CD4-positive, alpha-beta T cell treated with Interleukin-17A for 4 hours (primary cell): ENCODE results near the gene PAPOLG.
"Not testable (repeated sequence)": the region's sequence is repeated elsewhere in the genome, so short reads cannot be mapped to it uniquely, and the experiment has no call there.

ENCODE experiments used
- DNase-seq: peaks from one replicate; pipeline ENCODE4 v3.0.0-alpha.2; 2020; ENCODE audit warnings: mixed read lengths

Gene PAPOLG

DNA sequence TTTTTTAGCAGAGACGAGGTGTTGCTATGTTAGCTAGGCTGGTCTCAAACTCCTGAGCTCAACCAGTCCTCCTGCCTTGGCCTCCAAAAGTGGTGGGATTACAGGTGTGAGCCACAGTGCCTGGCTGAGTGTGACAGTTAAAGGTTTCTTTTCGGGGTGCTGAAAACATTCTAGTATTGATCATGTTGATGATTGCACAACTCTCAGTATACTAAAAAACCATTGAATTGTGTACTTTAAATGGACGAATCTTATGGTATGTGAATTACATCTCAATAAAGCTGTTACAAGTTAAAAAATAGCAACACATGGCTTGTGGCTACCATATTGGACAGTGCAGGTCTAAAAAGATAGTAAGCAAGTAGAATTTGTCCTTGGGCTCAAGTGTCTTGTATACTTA, 22.3 kb downstream of the PAPOLG start:
- DNase-seq, result no peak

DNA sequence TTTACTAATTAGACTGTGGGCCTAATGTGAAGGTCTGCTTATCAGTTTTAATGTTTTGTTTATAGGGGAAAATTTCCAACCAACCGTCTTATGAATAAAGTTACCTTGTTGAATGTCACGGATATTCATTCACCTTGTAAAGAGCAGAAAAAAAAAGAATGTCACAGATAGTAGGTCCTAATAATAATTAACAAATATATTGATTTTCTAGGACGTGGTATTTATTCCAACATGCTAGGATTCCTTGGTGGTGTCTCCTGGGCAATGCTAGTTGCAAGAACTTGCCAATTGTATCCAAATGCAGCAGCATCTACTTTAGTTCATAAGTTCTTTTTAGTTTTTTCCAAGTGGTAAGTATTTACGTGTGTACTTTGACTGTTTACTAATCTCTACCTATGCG, 23.4 kb downstream of the PAPOLG start:
- DNase-seq, result no peak

DNA sequence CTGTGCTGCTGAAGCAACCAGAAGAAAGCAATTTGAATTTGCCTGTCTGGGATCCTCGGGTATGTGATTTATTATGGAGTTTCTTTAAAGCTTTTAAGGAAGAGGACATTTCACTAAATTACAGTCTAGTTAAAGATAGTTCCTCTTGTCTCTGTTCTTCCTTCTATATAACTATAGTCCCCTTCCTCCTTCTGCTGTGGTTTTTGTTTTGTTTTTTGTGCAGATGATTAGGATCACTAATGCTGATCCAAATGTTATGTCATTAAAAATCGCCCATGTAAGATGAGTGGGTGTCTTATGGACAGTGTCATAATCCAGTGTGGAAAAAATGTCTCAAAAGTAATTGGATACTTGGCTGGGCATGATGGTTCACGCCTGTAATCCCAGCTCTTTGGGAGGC, 24.7 kb downstream of the PAPOLG start:
- no peak for DNase-seq

DNA sequence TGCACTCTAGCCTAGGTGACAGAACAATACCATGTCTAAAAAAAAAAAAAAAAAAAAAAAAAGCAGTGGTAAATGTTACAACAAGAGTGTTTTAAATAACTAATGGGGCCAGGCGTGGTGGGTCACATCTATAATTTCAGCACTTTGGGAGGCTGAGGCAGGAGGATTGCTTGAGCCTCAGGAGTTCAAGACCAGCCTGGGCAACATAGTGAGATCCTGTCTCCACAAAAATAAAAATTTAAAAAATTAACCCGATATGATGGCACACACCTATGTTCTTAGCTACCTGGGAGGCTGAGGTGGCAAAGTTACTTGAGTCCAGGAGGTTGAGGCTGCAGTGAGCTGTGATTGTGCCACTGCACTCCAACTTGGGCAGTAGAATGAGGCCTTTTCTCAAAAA, 37.1 kb downstream of the PAPOLG start:
- no peak for DNase-seq

DNA sequence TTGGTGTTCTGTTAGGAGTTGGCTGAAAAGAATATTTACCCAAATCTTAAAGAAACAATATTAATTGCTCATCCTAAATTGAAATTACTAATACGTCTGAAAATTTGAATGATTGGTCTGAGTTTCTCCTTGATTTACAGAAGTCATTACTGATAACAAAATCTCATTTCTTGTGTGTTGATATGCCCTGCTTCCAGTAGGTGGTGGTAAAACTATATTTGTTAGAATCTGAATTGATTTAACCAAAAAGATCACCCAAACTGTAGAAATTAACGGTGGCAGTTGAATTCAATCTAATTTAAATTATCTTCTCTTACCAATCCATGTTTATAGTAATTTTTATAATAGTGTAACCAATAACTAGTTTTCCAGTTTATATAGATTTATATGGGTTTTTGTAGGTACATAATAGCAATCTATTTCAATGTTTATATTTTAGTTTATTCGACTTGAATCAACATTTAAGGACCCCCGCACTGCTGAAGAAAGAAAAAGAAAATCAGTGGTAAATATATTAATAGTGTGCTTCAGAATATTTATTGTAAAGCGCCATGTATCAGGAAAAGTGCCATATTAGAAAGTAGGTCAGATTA, 38.3 kb downstream of the PAPOLG start:
- no peak for DNase-seq

DNA sequence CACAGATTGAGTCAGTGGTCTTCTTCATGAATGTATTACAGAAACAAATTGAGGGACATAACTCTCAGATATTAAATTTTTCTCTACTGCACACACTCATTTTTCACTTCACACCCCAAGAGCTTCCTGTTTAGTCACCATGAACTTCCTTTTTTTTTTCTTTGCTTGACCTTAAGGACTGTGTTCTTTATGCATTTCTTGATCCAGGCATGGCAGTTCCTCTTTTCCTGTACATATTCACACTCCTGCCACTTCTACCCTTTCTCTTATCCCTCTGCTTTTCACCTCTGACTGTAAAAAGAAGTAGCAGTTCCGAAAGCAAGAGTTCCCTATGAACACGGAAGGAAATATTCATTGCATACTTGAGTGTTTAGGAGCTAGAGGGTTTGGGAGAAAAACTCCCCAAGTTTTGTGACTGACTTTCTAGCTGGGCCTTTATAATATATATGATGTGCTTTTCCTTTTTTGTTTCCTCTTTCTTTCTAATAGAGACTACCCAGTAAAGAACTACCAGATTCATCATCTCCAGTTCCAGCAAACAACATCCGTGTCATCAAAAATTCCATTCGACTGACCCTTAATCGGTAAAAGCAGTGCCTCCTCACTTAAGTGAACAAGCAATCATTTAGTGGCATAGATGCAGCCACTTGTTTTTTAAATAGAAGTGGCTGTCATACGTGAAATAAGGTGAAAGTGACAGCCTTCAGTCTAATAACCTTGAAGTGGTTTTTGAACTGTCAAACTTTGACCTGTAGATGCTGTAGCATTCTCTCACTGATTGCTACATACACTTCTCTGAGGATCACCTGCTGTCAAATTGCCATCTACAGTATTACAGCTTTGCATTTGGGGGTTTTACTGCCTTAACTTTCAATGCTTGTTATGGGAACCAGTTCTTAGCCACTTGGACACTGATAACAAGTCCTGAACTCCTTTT, 40.8 kb downstream of the PAPOLG start:
- DNase-seq, result no peak

DNA sequence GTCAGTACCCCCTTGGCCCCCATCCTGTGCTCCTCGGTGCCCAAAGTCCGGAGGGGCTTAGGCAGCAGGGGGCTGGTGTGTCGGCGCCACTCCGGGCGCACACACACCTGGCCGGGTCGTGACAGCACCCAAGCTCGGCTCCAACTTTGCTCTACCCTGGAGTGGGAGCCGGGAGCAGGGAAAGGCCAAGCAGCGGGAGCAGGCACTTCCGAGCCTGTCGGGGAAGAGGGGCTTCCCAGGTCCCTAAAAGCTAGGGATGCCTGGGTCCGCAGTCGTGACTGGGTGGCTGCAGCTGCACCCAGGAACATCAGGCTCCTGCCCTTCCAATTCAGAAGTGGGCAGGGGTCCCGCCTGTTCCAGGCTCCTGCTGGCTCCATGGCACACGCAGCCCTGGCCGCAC, 48.4 kb downstream of the PAPOLG start:
- DNase-seq, result no peak

DNA sequence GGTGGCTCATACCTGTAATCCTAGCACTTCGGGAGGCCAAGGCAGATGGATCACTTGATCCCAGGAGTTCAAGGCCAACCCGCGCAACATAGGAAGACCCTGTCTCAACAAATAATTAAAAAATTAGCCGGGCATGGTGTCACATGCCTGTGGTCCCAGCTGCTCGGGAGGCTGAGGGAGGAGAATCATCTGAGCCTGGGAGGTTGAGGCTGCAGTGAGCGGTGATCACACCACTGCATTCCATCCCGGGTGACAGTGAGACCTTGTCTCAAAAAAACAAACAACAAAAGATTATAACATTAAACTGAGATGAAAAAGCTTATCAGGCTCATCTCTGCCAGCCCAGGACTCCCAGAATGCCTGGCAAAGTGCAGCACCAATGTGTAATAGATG, 50.5 kb downstream of the PAPOLG start:
- no peak for DNase-seq

DNA sequence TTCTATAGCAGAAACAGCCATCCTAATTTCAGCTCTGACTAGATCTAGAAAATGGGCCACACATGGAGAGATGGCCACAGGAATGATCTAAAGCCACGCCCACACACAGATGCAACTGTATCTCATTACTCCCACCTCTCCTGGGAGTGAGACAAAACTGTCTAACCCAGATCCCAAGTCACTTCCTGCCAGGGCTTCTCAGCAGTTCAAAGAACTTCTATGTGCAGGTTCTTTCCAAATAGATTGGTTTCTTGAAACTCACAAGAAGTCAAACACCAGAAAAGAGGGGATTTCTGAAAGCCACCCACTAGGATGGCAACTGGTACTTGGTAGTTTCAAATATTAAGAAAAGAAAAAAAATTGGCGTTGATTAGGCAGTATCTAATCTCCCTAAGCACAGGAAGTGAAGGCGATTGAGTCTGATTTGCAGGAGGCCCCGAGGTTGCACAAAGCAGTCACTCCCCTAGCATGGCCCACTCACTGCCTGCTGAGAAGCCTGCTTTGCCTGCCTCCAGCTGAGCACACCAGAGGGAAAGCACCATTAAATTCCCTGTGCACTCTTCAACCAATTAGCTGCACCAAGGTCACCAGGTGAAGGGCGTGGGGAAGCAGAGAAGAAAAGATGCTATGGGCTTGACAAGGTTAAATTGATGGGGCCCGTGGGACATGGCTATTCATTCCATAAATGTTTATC, 51.1 kb downstream of the PAPOLG start:
- DNase-seq, result peak; percentile 44

DNA sequence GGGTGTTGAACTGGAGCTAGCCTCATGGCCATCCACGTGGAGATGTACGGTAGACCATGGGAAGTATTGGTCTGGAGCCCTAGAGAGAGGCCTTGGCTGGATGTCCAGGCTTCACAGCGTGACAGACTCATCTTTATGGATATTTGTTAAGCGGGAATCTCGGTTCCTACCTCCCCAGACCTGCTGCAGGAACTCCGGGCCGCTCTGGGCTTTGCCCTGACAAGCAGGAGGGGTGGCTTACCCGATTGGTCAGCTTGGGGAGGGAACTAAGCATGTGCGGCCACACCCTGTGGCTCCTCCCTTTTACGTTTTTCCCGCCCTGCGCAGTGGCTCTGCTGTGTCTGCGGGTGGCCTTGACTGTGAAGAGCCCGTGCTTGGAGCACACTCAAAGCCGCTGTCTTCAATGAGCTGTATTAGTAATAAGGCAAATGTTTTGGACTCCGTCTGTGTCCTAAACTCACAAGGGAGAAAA, 52.3 kb downstream of the PAPOLG start:
- no peak for DNase-seq

DNA sequence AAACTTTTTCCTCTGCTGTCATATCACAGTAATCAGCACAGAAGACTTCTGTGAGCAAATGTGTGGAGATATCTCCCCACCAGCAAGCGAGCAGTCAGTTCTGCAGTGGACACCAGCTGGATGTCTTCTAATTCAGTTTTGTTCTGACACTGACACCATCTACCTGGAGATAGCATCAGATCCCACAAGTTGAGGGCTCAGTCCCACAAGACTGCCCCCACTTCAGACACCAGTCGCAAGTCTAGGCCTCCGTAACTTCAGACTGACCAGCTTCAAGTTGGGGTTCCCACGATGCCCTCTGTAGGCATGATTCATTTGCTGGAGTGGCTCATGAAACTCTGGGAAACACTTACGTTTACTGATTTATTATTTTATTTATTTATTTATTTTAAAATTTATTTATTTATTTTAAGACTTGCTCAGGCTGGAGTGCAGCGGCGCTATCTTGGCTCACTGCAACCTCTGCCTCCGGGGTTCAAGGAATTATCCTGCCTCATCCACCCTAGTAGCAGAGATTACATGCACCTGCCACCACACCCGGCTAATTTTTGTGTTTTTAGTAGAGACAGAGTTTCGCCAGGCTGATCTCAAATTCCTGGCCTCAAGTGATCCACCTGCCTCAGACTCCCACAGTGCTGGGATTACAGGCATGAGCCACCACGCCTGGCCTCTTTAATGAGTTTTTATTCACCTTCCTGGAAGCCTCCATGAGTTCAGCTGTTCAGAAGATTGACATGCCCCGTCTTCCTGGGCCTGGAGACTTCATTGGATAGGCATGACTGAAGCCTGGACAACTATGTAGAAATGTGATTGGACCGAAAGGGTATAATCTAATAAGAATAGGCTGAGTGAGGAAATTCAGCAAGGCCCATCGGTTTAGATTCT, 55.7 kb downstream of the PAPOLG start:
- DNase-seq, result no peak

DNA sequence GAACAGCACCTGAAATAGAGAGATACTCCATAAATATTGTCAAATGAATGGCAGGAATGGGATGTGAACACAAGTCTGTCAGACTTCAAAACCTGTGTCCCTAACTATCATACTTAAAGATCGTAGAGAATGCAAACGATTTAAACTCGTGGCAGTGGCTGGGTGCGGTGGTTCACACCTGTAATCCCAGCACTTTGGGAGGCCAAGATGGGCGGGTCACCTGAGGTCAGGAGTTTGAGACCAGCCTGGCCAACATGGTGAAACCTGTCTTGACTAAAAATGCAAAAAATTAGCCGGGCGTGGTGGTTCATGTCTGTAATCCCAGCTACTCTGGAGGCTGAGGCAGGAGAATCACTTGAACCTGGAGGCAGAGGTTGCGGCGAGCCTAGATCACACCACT, 61.1 kb downstream of the PAPOLG start:
- DNase-seq, result not testable (repeated sequence)

DNA sequence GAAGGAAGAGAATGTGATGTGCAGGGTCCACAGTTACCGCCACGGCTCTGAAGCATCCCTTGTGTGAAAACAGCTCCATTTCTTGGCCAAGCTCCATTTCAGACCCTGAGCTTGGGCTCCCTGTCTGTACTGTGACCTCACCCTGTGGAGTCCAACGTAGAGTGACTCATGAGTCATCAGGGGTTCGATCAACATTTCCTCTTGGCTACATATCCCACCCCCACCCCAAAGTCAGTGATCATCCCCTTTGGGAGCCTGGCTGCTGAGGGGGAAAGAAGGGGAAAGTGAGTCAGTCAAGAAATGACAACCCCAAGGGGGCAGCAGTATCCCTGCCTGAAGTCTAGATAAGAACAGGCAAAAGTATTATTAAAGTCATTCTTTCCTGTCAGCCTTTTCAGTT, 62.2 kb downstream of the PAPOLG start:
- DNase-seq, result peak; percentile 33

DNA sequence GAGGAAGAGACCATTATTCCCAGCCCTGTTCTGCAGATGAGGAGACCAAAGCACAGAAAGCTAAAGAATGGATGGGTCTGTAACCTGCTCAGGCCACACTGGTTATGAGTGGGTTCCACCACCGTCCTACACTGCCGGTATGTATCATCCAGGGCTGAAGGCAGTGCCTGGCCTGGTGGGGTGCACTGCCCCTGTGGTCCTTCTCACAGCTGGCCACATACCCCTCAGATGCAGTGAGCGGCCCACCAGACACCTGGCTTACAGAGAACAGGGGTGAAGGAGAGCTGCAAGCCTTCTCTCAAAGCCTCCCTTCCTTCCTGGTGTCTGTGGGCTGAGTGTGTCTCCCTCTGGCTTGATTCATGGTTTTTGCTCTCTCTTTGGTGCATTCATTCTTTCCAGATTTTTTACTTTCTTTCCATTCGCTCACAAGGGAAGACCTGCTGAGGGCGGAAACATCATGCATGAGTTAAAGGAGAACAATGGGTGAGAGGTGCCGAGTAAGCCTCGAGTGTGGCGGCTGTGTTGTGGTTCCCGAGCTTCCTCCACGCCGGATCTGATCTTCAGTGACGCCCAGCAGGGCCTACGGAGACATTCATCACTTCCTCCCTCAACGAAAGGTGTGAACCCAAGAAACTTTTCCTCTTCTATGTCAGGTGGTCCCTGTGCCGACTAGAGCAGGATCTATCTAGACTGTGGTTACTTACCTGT, 63.2 kb downstream of the PAPOLG start:
- DNase-seq, result peak; percentile 86

DNA sequence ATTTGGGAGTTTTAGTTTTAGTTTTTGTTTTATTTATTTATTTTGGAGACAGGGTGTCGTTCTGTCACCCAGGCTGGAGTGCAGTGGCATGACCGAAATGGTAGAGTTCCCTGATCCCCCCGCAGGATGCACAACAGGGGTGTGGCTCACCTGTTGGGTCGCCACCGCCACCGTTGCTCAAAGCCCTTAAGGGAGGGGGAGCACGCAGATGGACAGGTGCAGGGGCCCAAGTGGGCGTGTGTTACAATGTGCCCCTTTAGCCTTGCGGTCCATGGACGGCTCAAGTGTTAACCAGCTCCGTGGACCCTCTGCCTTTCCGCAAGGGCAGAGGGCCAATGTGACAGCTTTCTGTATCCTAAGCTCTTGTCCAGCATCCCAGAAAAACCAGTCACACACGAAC, 63.9 kb downstream of the PAPOLG start:
- no peak for DNase-seq

DNA sequence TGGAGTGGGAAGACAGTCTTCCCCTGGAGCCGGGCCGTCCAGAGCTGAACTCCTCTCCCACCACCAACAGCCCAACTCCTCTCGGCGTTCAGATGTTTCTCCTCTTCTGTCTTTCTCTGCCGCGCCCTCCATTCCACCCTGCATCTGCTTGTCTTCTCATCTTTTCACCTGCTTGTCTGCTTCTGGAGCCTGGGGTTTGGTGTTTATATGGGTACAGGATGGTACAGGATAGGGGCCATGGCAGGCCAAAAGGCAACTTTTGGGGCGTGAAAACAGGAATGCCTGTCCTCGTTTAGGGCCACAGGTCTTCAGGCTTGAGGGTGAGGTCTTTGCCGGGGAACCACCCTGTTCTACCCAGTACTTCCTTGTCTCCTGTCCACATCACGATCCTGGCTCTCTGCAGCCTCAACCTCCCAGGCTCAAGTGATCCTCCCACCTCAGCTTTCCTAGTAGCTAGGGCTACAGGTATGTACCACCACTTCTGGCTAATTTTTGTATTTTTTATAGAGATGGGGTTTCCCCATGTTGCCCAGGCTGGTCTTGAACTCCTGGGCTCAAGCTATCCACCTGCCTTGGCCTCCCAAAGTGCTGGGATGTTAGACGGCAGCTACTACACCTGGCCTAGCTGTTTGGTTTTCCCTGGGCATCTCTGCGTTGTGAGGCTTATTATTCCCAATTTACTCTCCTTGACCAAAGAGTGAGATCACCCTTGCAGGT, 64.5 kb downstream of the PAPOLG start:
- no peak for DNase-seq

DNA sequence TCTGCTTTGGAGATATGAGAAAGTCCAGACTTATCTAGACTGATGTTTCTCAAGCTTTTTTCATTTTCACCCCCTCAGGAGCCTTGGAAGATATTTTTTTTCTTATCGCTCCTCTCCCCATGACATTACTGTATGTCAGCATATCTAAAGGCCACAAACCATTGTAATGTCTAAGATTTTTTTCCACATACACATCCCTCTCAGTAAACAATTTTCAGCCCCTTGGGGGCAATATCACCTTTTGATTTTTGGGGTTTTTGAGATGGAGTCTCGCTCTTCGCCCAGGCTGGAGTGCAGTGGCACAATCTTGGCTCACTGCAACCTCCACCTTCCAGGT, 65.0 kb downstream of the PAPOLG start:
- DNase-seq, result no peak

DNA sequence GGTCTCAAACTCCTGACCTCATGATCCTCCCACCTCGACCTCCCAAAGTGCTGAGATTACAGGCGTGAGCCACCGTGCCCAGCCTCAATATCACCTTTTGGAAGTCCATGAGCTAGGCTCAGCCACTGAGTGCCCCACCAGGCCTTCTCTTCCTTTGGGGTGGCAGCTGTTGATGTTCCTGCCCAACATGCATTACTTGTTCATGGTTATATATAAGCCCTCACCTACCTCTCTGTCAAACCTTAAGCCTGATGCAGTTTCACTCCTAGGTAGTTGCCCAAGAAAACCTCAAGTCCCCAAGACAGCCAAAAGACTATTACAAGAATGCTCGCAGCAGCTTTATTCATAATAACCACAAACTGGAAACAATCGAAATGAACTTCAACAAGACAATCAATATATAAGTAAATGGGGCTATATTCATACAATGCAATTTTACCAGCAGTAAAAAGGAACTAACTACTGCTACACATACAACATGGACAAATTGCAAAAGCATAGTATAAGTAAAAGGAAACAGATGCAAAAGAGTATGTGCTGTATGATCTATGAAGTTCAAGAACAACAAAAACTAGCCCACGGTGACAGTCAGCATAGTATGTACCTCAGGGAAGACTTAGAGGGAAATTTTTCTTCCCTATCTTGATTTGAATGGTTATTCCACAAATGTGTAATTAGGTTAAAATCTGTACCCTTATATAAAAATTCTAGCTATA, 65.7 kb downstream of the PAPOLG start:
- no peak for DNase-seq

DNA sequence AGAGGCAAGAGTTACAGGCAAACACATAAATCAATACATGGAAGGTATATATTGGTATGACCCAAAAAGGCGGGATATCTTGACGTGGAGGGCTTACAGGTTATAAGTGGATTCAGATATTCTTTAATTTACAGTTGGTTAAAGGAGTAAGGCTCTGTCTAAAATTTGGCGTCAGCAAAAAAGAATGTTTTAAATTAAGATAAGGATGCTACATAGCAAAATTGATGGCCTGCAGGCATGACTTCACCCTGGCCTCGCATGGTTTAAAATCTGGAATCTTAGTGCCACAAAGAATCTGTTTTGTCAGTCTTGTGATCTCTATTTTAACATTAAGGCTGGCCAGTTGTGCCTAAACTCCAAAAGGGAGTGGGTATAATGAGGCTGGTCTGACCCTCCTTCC, 66.9 kb downstream of the PAPOLG start:
- DNase-seq, result no peak

DNA sequence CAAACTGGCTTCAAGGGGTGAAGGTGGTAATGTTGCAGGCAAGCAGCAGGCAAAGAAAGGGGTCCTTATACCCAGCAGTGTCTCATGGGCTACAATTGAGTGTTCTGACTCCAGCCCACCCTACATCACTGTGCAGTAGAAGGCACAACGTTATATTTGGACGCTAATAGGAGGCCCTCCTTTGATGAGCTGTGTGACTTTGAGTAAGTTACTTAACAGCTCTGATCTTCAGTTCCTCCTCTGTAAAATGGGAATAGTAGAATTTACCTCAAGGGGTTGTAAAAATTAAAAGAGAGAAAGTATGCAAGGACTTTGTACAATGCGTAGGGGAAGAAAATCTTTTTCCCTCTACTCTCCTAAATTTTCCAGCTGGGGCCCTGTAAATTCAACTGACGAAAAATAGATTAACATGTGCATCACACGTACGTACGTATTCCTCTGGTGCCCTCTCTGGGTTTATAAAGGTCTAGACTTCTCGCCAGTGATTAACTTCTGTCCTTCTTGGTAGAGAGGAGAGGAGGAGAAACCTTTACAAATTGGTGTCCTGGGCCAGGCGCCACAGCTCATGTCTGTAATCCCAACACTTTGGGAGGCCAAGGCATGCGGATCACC, 67.7 kb downstream of the PAPOLG start:
- DNase-seq, result no peak
